GM23338 (cell line): ENCODE results near the gene PDE4D. TPM values are rescaled to one million over a fixed set of nuclear protein-coding genes. Genes with fewer than 3 reads are reported as not detected.

Experiments used
- ATAC-seq: fragments of 200-7000 bp; cut with Tn5 transposase; 3 replicates; pipeline ENCODE4 v1.9.1; 2020
- DNase-seq: peaks from one replicate; pipeline ENCODE4 v3.0.0-alpha.2; 2015; ENCODE audit warnings: low spot score
- H2AFZ ChIP-seq: fragments of 200-600 bp; sonication (generic); 2 replicates; pipeline ENCODE4 v1.8.0; 2016; ENCODE audit warnings: antibody characterized with exemption, mild to moderate bottlenecking, moderate library complexity
- H3F3A ChIP-seq: fragments of 200-600 bp; sonication (generic); replicated peaks from 2 replicates; pipeline ENCODE4 v1.8.0; 2017; ENCODE audit warnings: antibody characterized with exemption, mixed run types, low read depth
- H3K27ac ChIP-seq: fragments of 200-600 bp; sonication (generic); 2 replicates; pipeline ENCODE4 v1.6.1; 2016; ENCODE audit warnings: low read depth
- H3K27me3 ChIP-seq: fragments of 200-600 bp; sonication (generic); 2 replicates; pipeline ENCODE4 v1.8.0; 2016; ENCODE audit warnings: mild to moderate bottlenecking, mixed run types, moderate library complexity; ENCODE audit not compliant: insufficient read depth
- H3K36me3 ChIP-seq: fragments of 200-600 bp; sonication (generic); 2 replicates; pipeline ENCODE4 v1.8.0; 2016; ENCODE audit warnings: mild to moderate bottlenecking; ENCODE audit not compliant: insufficient read depth
- H3K4me1 ChIP-seq: fragments of 200-600 bp; sonication (generic); 2 replicates; pipeline ENCODE4 v1.8.0; 2016; ENCODE audit warnings: mild to moderate bottlenecking, moderate library complexity; ENCODE audit not compliant: insufficient read depth
- H3K4me2 ChIP-seq: fragments of 200-600 bp; sonication (generic); 2 replicates; pipeline ENCODE4 v1.7.1; 2017; ENCODE audit warnings: mixed run types
- H3K4me3 ChIP-seq: fragments of 200-600 bp; sonication (generic); 2 replicates; pipeline ENCODE4 v1.6.1; 2016; ENCODE audit warnings: mixed run types
- H3K79me2 ChIP-seq: fragments of 200-600 bp; sonication (generic); replicated peaks from 2 replicates; pipeline ENCODE4 v1.8.0; 2017; ENCODE audit warnings: mild to moderate bottlenecking; ENCODE audit not compliant: insufficient read depth
- H3K9me2 ChIP-seq: fragments of 200-600 bp; sonication (generic); 2 replicates; pipeline ENCODE4 v1.8.0; 2017; ENCODE audit not compliant: insufficient read depth
- H4K20me1 ChIP-seq: fragments of 200-600 bp; sonication (generic); replicated peaks from 2 replicates; pipeline ENCODE4 v1.8.0; 2017; ENCODE audit warnings: mild to moderate bottlenecking; ENCODE audit not compliant: insufficient read depth
- H3K27ac Mint-ChIP-seq: 2 replicates; pipeline ENCODE4 v1.8.0; 2020; ENCODE audit warnings: inconsistent platforms, mild to moderate bottlenecking, moderate library complexity, mixed read lengths
- H3K27me3 Mint-ChIP-seq: 3 replicates; pipeline ENCODE4 v1.8.0; 2022; ENCODE audit warnings: low read depth, mild to moderate bottlenecking, moderate library complexity, mixed read lengths, inconsistent platforms; ENCODE audit not compliant: insufficient read depth, poor library complexity
- H3K36me3 Mint-ChIP-seq: 3 replicates; pipeline ENCODE4 v1.8.0; 2021; ENCODE audit warnings: low read depth, mild to moderate bottlenecking, inconsistent platforms, moderate library complexity, mixed read lengths
- H3K4me1 Mint-ChIP-seq: 3 replicates; pipeline ENCODE4 v1.8.0; 2020; ENCODE audit warnings: mild to moderate bottlenecking, inconsistent platforms, mixed read lengths
- H3K4me3 Mint-ChIP-seq: 3 replicates; pipeline ENCODE4 v1.8.0; 2021; ENCODE audit warnings: moderate library complexity, mild to moderate bottlenecking, inconsistent platforms, mixed read lengths
- H3K9me3 Mint-ChIP-seq: 3 replicates; pipeline ENCODE4 v1.8.0; 2020; ENCODE audit warnings: moderate library complexity, mild to moderate bottlenecking, inconsistent platforms, mixed read lengths
- EZH2 ChIP-seq: fragments of 200-600 bp; sonication (generic); IDR thresholded peaks from one replicate; pipeline ENCODE4 v1.8.0; 2017; ENCODE audit warnings: antibody characterized with exemption, mild to moderate bottlenecking, low read depth; ENCODE audit not compliant: unreplicated experiment
- JUNB ChIP-seq: IDR thresholded peaks from one replicate; pipeline ENCODE4 v1.6.1; 2016; ENCODE audit warnings: antibody characterized with exemption; ENCODE audit not compliant: unreplicated experiment
- POLR2AphosphoS5 ChIP-seq: IDR thresholded peaks from 2 replicates; pipeline ENCODE4 v1.6.1; 2016; ENCODE audit warnings: antibody characterized with exemption, low read depth
- ZNF331 ChIP-seq: fragments of 250-450 bp; sonication (Bioruptor Pico); IDR thresholded peaks from 2 replicates; pipeline ENCODE4 v1.5.0; 2020; ENCODE audit warnings: low read depth, mild to moderate bottlenecking, moderate library complexity
- polyA plus RNA-seq: library from polyadenylated mRNA; unstranded; fragments of >200 nt; fragmentation: Nextera tagmentation; extraction: Ambion mirVana; gene quantifications from 2 replicates; pipeline ENCODE4 v1.2.1, GENCODE V29; 2016
- total RNA-seq: library from RNA; depleted of rRNA; stranded (reverse); fragments of >200 nt; shearing (Covaris generic); gene quantifications from 2 replicates; pipeline ENCODE4 v1.2.3, GENCODE V29; 2014
- TF ChIP-seq, protein P1 (sequence below): fragments of 250-450 bp; sonication (Bioruptor Pico); IDR thresholded peaks from 2 replicates; pipeline ENCODE4 v1.5.0; 2020; ENCODE audit warnings: mild to moderate bottlenecking, moderate library complexity
- TF ChIP-seq, protein P2 (sequence below): IDR thresholded peaks from one replicate; pipeline ENCODE4 v1.6.1; 2018; ENCODE audit warnings: antibody characterized with exemption; ENCODE audit not compliant: unreplicated experiment
- TF ChIP-seq, protein P3 (sequence below), 2 experiments: fragments of 200-600 bp in 1 of 2; sonication (generic) in 1 of 2; conservative IDR thresholded peaks; 2 replicates each; pipeline versions ENCODE4 v1.5.1 to v1.6.1; 2016 to 2017; ENCODE audit warnings: antibody characterized with exemption in 2 of 2, low read depth in 2 of 2, mild to moderate bottlenecking in 2 of 2, moderate library complexity in 1 of 2

The PDE4D gene
- total and polyA plus RNA-seq, 2 experiments from 2014 or later, result 2.1 to 4.7 TPM

DNA sequence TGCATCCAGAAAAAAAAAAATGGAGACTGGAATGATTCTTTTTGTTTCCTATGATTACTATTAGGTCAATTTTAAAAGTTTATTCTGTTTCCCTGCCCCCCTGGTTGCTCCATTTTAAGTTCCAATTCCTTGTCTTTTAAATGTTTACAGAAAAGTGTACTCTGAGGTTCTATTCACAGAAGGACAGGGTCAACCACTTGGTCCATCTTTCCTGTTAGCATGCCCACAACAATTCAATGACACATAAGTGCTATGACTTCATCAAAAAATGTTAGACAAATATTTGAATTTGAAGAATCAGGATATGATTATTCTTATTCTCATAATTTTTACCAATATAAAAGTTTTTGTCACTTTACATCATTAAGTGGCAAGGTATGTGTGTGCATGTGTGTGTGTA, 123.7 kb downstream of the PDE4D start (continued):
- TF ChIP-seq, protein P1, sequence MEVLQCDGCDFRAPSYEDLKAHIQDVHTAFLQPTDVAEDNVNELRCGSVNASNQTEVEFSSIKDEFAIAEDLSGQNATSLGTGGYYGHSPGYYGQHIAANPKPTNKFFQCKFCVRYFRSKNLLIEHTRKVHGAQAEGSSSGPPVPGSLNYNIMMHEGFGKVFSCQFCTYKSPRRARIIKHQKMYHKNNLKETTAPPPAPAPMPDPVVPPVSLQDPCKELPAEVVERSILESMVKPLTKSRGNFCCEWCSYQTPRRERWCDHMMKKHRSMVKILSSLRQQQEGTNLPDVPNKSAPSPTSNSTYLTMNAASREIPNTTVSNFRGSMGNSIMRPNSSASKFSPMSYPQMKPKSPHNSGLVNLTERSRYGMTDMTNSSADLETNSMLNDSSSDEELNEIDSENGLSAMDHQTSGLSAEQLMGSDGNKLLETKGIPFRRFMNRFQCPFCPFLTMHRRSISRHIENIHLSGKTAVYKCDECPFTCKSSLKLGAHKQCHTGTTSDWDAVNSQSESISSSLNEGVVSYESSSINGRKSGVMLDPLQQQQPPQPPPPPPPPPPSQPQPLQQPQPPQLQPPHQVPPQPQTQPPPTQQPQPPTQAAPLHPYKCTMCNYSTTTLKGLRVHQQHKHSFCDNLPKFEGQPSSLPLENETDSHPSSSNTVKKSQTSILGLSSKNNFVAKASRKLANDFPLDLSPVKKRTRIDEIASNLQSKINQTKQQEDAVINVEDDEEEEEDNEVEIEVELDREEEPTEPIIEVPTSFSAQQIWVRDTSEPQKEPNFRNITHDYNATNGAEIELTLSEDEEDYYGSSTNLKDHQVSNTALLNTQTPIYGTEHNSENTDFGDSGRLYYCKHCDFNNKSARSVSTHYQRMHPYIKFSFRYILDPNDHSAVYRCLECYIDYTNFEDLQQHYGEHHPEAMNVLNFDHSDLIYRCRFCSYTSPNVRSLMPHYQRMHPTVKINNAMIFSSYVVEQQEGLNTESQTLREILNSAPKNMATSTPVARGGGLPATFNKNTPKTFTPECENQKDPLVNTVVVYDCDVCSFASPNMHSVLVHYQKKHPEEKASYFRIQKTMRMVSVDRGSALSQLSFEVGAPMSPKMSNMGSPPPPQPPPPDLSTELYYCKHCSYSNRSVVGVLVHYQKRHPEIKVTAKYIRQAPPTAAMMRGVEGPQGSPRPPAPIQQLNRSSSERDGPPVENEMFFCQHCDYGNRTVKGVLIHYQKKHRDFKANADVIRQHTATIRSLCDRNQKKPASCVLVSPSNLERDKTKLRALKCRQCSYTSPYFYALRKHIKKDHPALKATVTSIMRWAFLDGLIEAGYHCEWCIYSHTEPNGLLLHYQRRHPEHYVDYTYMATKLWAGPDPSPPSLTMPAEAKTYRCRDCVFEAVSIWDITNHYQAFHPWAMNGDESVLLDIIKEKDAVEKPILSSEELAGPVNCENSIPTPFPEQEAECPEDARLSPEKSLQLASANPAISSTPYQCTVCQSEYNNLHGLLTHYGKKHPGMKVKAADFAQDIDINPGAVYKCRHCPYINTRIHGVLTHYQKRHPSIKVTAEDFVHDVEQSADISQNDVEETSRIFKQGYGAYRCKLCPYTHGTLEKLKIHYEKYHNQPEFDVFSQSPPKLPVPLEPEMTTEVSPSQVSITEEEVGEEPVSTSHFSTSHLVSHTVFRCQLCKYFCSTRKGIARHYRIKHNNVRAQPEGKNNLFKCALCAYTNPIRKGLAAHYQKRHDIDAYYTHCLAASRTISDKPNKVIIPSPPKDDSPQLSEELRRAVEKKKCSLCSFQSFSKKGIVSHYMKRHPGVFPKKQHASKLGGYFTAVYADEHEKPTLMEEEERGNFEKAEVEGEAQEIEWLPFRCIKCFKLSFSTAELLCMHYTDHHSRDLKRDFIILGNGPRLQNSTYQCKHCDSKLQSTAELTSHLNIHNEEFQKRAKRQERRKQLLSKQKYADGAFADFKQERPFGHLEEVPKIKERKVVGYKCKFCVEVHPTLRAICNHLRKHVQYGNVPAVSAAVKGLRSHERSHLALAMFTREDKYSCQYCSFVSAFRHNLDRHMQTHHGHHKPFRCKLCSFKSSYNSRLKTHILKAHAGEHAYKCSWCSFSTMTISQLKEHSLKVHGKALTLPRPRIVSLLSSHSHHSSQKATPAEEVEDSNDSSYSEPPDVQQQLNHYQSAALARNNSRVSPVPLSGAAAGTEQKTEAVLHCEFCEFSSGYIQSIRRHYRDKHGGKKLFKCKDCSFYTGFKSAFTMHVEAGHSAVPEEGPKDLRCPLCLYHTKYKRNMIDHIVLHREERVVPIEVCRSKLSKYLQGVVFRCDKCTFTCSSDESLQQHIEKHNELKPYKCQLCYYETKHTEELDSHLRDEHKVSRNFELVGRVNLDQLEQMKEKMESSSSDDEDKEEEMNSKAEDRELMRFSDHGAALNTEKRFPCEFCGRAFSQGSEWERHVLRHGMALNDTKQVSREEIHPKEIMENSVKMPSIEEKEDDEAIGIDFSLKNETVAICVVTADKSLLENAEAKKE (CRISPR knock-in tag), result no peak
- TF ChIP-seq, protein P2, sequence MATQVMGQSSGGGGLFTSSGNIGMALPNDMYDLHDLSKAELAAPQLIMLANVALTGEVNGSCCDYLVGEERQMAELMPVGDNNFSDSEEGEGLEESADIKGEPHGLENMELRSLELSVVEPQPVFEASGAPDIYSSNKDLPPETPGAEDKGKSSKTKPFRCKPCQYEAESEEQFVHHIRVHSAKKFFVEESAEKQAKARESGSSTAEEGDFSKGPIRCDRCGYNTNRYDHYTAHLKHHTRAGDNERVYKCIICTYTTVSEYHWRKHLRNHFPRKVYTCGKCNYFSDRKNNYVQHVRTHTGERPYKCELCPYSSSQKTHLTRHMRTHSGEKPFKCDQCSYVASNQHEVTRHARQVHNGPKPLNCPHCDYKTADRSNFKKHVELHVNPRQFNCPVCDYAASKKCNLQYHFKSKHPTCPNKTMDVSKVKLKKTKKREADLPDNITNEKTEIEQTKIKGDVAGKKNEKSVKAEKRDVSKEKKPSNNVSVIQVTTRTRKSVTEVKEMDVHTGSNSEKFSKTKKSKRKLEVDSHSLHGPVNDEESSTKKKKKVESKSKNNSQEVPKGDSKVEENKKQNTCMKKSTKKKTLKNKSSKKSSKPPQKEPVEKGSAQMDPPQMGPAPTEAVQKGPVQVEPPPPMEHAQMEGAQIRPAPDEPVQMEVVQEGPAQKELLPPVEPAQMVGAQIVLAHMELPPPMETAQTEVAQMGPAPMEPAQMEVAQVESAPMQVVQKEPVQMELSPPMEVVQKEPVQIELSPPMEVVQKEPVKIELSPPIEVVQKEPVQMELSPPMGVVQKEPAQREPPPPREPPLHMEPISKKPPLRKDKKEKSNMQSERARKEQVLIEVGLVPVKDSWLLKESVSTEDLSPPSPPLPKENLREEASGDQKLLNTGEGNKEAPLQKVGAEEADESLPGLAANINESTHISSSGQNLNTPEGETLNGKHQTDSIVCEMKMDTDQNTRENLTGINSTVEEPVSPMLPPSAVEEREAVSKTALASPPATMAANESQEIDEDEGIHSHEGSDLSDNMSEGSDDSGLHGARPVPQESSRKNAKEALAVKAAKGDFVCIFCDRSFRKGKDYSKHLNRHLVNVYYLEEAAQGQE, result no peak

DNA sequence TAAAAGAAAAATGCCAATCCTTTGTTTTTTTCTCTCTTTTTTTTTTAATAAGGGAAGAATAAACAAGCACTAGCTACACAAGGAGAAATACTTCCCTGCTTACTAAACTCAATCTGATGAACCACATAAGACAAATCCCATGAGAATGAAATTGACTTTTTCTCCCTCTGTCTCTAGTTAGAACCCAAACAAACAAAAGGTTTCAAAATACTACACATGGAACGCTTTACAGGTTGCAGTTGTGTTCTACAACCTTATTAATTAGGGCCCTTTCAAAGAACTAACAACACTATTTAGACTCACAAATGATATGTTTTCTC, 124.5 kb downstream of the PDE4D start:
- Mint-ChIP-seq H3K36me3 (no peaks in the 10 kb centered on the region), H3K9me3 (no peaks in the 10 kb centered on the region), H3K4me3 (peak overlapping the region; percentile 75), H3K27ac (no peak overlapping the region), H3K27me3 (peaks cover 20% of the 10 kb centered on the region), H3K4me1 (peaks cover 17% of the 10 kb centered on the region)
- ATAC-seq, result no peak
- Histone ChIP-seq H3K27me3 (peaks cover 35% of the 10 kb centered on the region), H3K9me2 (no peaks in the 10 kb centered on the region), H3K4me1 (peaks cover 8% of the 10 kb centered on the region), H3K4me3 (peak overlapping the region; percentile 68), H2AFZ (peak overlapping the region; percentile 99; the same call in 1 of the 2 replicates), H3K27ac (no peak overlapping the region), H3F3A (no peaks in the 10 kb centered on the region), H4K20me1 (no peaks in the 10 kb centered on the region), H3K79me2 (no peaks in the 10 kb centered on the region), H3K36me3 (no peaks in the 10 kb centered on the region), H3K4me2 (peak overlapping the region; percentile 96)
- DNase-seq, result no peak
- TF ChIP-seq, protein P2, result no peak
- no peak for TF ChIP-seq EZH2
- TF ChIP-seq ZNF331 (CRISPR knock-in tag), result no peak
- no peak for TF ChIP-seq POLR2AphosphoS5
- TF ChIP-seq, protein P3, sequence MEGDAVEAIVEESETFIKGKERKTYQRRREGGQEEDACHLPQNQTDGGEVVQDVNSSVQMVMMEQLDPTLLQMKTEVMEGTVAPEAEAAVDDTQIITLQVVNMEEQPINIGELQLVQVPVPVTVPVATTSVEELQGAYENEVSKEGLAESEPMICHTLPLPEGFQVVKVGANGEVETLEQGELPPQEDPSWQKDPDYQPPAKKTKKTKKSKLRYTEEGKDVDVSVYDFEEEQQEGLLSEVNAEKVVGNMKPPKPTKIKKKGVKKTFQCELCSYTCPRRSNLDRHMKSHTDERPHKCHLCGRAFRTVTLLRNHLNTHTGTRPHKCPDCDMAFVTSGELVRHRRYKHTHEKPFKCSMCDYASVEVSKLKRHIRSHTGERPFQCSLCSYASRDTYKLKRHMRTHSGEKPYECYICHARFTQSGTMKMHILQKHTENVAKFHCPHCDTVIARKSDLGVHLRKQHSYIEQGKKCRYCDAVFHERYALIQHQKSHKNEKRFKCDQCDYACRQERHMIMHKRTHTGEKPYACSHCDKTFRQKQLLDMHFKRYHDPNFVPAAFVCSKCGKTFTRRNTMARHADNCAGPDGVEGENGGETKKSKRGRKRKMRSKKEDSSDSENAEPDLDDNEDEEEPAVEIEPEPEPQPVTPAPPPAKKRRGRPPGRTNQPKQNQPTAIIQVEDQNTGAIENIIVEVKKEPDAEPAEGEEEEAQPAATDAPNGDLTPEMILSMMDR (conservative IDR thresholded peaks at IDR 0.05; ENCODE audit: low read depth in 2 of 2), result no peak
- no peak for TF ChIP-seq JUNB
